ENCODE results near the gene RCSD1.

RCSD1 gene

DNA sequence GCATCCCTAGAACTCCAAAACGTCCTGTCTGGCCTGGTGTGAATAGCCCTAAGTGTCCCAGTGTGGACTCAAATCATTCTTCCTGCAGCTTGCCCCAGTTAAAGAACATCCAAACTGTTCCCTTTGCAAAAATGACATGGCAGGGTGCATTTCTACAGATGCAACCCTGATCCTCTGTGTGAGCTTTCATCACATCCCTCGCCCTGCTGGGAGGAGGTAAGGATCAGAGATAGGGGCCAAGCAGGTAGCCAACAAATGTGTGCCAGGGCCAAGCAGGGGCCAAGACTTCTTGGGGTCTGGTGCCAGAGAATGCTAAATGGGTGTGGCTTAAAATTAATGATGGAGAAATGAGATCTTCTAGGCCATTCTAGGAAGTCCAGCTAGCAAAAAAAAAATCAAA lies 64.7 kb downstream of the RCSD1 start:
- Mint-ChIP-seq H3K36me3 (ENCODE audit: insufficient read depth) (peaks cover 80% of the 10 kb centered on the region), H3K4me1 (peaks cover 13% of the 10 kb centered on the region), H3K9me3 (no peaks in the 10 kb centered on the region), H3K27ac (ENCODE audit: low read depth) (peak overlapping the region; percentile 59), H3K4me3 (no peak overlapping the region), H3K27me3 (no peaks in the 10 kb centered on the region)
- no peak for DNase-seq (ENCODE audit: low spot score in 2 of 2)
- no peak for ATAC-seq (replicated peaks; ENCODE audit: extremely low read depth, poor library complexity, severe bottlenecking)

DNA sequence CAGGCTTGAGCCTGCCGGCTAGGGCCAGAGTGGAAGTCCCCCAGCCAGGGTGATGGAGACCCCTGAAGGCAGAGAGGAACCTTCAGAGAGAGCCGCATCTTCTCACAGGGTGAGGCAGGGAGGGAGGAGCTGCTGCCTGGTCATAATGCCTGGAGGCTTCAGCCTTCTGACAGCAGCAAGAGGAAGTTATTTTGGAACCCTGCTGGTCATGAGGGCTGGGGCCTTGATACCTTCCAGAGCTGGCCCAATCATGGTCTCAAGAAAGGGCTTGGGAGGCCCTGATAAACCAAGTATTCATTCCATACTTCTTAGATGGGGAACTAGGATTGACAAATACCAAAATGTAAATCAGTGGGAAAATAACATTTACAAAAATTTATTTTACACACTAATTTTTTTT lies 65.1 kb downstream of the RCSD1 start:
- Mint-ChIP-seq H3K9me3 (no peaks in the 10 kb centered on the region), H3K27ac (ENCODE audit: low read depth) (peak overlapping the region; percentile 59), H3K4me1 (peaks cover 16% of the 10 kb centered on the region), H3K27me3 (no peaks in the 10 kb centered on the region), H3K36me3 (ENCODE audit: insufficient read depth) (peaks cover 78% of the 10 kb centered on the region), H3K4me3 (no peak overlapping the region)
- ATAC-seq (replicated peaks; ENCODE audit: extremely low read depth, poor library complexity, severe bottlenecking) = no peak
- DNase-seq (ENCODE audit: low spot score in 2 of 2) = no peak

DNA sequence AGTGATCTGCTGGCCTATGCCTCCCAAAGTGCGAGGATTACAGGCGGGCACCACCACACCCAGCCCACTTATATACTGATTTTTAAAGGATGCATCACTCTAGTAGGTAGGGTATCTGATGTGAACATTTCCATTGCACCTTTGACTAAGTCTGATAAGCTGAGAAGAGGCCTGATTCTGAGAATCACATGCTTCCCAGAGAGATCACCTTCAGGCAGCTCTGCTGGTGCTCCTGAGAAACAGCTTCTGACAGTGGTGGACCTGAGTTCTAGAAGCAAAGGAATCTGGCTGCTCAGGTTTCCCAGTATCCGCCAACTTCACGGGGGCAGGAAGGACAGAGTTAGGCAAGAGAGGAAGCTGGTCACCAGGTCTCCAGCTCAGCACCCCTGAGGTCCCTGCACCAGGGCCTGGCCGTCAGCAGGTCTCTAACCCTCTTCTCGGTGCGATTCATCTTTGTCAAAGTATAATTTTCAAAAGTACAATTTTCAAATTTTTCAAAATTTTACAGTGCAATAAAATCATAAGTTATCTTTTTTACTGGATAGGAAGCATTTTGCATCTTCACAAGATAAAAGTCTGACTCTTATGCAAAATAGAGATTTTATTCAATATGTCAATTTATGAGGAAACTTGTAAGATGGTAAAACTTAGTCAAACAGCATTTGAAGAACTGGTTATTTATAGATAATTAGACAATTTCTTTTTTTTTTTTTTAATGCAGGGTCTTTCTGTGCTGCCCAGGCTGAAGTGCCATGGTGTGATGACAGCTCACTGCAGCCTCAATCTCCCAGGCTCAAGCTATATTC lies 65.9 kb downstream of the RCSD1 start:
- Mint-ChIP-seq H3K36me3 (ENCODE audit: insufficient read depth) (peaks cover 76% of the 10 kb centered on the region), H3K4me3 (no peak overlapping the region), H3K4me1 (peaks cover 16% of the 10 kb centered on the region), H3K9me3 (no peaks in the 10 kb centered on the region), H3K27me3 (no peaks in the 10 kb centered on the region), H3K27ac (ENCODE audit: low read depth) (no peak overlapping the region)
- no peak for ATAC-seq (replicated peaks; ENCODE audit: extremely low read depth, poor library complexity, severe bottlenecking)
- DNase-seq (ENCODE audit: low spot score in 2 of 2) = no peak

DNA sequence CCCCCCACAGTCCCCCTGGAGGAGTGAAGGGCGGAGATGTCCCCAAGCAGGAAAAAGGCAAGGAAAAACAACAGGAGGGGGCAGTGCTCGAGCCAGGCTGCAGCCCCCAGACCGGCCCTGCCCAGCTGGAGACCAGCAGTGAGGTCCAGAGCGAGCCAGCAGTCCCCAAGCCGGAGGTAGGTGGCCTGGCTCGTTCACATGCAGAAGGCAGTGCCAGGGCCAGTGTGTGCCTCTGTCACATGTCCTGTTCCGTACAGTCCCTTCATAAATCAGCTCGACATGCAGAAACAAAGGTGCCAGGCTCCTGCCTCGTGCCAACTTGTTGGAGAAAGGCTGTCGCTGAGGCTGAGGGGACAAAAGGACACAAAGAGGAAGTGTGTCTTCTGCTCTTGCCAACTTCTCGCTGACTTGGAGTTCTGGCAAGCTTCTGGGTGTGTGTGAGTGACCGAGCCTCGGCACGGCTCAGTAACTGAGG lies 67.7 kb downstream of the RCSD1 start:
- peaks cover 70% of the 10 kb centered on the region for H3K36me3 Mint-ChIP-seq (ENCODE audit: insufficient read depth)
- H3K4me1 Mint-ChIP-seq = peaks cover 16% of the 10 kb centered on the region
- H3K27me3 Mint-ChIP-seq = no peaks in the 10 kb centered on the region
- H3K27ac Mint-ChIP-seq (ENCODE audit: low read depth) = peak overlapping the region; percentile 87
- DNase-seq (ENCODE audit: low spot score in 2 of 2) = no peak
- no peak for ATAC-seq (replicated peaks; ENCODE audit: extremely low read depth, poor library complexity, severe bottlenecking)
- no peaks in the 10 kb centered on the region for H3K9me3 Mint-ChIP-seq
- no peak overlapping the region for H3K4me3 Mint-ChIP-seq

DNA sequence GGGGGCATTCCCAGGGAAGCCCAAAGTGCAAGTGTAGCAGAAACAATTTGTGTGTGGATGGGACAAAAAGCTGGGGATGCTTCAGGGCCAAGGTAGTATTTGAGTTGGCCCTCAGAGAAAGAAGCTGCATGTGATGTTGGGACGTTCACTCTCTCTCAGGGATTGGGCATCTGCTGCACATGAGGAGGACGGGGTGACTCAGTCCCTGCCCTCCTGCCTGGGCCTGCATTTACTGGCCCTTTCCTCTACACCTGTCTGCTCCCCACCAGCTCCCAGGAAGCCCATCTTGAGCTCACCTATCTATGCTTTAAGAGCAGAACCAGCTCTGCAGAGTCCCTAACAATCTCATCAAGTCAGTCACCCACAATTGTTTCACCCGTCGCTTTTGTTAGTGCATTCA lies 68.3 kb downstream of the RCSD1 start:
- H3K9me3 Mint-ChIP-seq = no peaks in the 10 kb centered on the region
- H3K27ac Mint-ChIP-seq (ENCODE audit: low read depth) = peak overlapping the region; percentile 69
- H3K27me3 Mint-ChIP-seq = no peaks in the 10 kb centered on the region
- H3K36me3 Mint-ChIP-seq (ENCODE audit: insufficient read depth) = peaks cover 69% of the 10 kb centered on the region
- H3K4me1 Mint-ChIP-seq = peaks cover 22% of the 10 kb centered on the region
- no peak overlapping the region for H3K4me3 Mint-ChIP-seq
- DNase-seq (ENCODE audit: low spot score in 2 of 2) = no peak
- no peak for ATAC-seq (replicated peaks; ENCODE audit: extremely low read depth, poor library complexity, severe bottlenecking)

DNA sequence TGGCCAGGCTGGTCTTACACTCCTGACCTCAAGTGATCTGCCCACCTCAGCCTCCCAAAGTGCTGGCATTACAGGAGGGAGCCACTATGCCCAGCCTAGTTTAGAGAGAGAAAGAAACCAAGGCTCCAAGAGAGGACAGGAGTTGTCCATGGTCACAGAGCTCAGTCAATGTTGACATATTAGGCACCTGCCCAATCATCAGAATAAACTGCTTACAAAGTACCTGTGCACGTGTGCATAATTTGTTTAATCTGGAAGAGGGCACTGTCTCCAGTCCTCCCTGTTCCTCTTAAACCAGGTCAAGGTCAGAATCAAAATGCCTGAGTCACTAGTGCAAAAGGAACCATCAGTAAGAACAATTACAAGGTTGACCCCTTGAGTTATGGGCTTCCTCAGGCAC lies 71.5 kb downstream of the RCSD1 start:
- Mint-ChIP-seq H3K27ac (ENCODE audit: low read depth) (peak overlapping the region; percentile 82), H3K4me1 (peaks cover 28% of the 10 kb centered on the region), H3K27me3 (no peaks in the 10 kb centered on the region), H3K36me3 (ENCODE audit: insufficient read depth) (peaks cover 75% of the 10 kb centered on the region), H3K9me3 (no peaks in the 10 kb centered on the region), H3K4me3 (no peak overlapping the region)
- ATAC-seq (replicated peaks; ENCODE audit: extremely low read depth, poor library complexity, severe bottlenecking) (no peak), DNase-seq (ENCODE audit: low spot score in 2 of 2) (no peak)

DNA sequence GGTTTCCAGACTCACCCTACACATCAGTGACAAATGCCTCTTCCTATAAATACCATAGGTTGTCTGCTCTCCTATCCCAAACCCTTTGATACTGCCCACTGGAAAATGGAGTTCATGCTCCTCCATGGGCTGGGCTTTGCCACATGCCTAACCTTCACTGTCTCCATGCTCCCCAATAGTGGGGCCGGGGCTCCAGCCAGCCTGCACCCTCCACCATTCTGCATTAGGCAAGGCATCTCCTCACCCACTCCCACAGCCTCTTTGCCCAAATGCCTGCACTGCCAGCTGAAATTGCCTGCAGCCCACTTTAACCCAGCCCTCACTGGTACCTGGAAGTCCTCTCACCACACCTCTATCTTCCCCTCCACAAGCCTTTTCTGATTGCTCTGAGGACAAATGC lies 73.5 kb downstream of the RCSD1 start:
- H3K36me3 Mint-ChIP-seq (ENCODE audit: insufficient read depth) = peaks cover 63% of the 10 kb centered on the region
- H3K4me1 Mint-ChIP-seq = peaks cover 23% of the 10 kb centered on the region
- DNase-seq (ENCODE audit: low spot score in 2 of 2) = no peak
- H3K27me3 Mint-ChIP-seq = no peaks in the 10 kb centered on the region
- H3K27ac Mint-ChIP-seq (ENCODE audit: low read depth) = peak overlapping the region; percentile 79
- no peaks in the 10 kb centered on the region for H3K9me3 Mint-ChIP-seq
- no peak for ATAC-seq (replicated peaks; ENCODE audit: extremely low read depth, poor library complexity, severe bottlenecking)
- no peak overlapping the region for H3K4me3 Mint-ChIP-seq

DNA sequence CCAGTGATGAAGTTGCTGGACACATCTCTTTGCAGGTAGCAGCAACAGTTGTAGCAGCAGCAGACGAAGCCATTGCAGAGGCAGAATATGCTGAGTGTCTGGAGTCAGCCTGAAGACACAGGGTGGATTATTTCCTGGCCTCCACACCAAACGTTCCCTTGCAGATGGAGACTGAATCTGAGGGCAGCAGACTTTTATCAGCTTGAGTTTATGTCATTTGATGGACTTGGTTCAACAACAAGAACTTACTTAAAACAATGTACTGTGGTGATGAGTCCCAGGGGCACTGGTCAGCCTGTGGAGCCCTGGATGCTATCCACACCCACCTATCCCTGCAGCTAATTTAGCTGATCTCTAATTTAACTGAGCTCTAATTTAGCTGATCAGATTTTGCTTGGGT lies 74.7 kb downstream of the RCSD1 start:
- Mint-ChIP-seq H3K27ac (ENCODE audit: low read depth) (no peak overlapping the region), H3K36me3 (ENCODE audit: insufficient read depth) (peaks cover 53% of the 10 kb centered on the region), H3K9me3 (no peaks in the 10 kb centered on the region), H3K4me3 (no peak overlapping the region), H3K27me3 (no peaks in the 10 kb centered on the region), H3K4me1 (peaks cover 24% of the 10 kb centered on the region)
- DNase-seq (ENCODE audit: low spot score in 2 of 2) (no peak), ATAC-seq (replicated peaks; ENCODE audit: extremely low read depth, poor library complexity, severe bottlenecking) (no peak)

DNA sequence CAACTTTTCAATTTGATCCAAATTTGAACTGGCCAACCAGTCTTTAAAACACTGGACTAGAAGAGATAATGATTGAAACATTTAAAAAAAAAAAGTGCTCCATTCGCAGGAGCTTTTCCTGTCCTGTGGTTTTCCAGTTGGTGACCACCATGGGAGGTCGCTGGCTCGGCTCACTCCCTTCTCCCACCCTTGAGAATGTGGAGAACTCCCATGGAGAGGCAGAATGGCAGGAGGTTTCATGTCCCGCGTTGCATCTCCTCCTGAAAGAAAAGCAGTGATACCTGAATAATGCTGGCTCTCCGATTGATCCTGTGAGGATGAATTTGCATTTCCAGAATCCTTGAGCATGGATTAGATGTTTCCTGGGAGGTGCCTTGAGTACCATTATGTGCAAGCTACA lies 75.2 kb downstream of the RCSD1 start:
- H3K36me3 Mint-ChIP-seq (ENCODE audit: insufficient read depth) = peaks cover 51% of the 10 kb centered on the region
- no peaks in the 10 kb centered on the region for H3K9me3 Mint-ChIP-seq
- H3K4me3 Mint-ChIP-seq = no peak overlapping the region
- no peak for ATAC-seq (replicated peaks; ENCODE audit: extremely low read depth, poor library complexity, severe bottlenecking)
- peaks cover 22% of the 10 kb centered on the region for H3K4me1 Mint-ChIP-seq
- peak overlapping the region; percentile 63 for H3K27ac Mint-ChIP-seq (ENCODE audit: low read depth)
- no peaks in the 10 kb centered on the region for H3K27me3 Mint-ChIP-seq
- no peak for DNase-seq (ENCODE audit: low spot score in 2 of 2)

DNA sequence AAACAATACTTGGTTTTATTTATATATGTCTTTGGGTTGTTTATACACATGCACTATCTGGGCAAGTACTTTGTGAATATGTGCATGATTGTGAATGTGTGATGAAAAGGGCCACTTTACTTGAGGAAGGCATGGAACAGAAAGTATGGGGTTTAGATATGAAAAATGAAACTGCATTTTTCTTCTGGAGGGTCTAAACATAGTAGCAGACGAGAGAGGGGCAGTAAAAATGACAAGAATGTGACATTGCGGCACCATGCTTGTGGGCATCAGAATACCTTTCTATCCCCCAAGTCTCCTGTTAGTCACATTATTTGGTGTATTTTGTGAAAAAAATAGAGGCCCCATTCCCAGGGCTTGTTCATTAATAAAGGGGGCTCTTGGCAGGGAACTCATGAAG lies 76.3 kb downstream of the RCSD1 start:
- Mint-ChIP-seq H3K27ac (ENCODE audit: low read depth) (no peak overlapping the region), H3K4me1 (peaks cover 22% of the 10 kb centered on the region), H3K36me3 (ENCODE audit: insufficient read depth) (peaks cover 46% of the 10 kb centered on the region), H3K4me3 (no peak overlapping the region), H3K9me3 (no peaks in the 10 kb centered on the region), H3K27me3 (no peaks in the 10 kb centered on the region)
- no peak for DNase-seq (ENCODE audit: low spot score in 2 of 2)
- no peak for ATAC-seq (replicated peaks; ENCODE audit: extremely low read depth, poor library complexity, severe bottlenecking)

DNA sequence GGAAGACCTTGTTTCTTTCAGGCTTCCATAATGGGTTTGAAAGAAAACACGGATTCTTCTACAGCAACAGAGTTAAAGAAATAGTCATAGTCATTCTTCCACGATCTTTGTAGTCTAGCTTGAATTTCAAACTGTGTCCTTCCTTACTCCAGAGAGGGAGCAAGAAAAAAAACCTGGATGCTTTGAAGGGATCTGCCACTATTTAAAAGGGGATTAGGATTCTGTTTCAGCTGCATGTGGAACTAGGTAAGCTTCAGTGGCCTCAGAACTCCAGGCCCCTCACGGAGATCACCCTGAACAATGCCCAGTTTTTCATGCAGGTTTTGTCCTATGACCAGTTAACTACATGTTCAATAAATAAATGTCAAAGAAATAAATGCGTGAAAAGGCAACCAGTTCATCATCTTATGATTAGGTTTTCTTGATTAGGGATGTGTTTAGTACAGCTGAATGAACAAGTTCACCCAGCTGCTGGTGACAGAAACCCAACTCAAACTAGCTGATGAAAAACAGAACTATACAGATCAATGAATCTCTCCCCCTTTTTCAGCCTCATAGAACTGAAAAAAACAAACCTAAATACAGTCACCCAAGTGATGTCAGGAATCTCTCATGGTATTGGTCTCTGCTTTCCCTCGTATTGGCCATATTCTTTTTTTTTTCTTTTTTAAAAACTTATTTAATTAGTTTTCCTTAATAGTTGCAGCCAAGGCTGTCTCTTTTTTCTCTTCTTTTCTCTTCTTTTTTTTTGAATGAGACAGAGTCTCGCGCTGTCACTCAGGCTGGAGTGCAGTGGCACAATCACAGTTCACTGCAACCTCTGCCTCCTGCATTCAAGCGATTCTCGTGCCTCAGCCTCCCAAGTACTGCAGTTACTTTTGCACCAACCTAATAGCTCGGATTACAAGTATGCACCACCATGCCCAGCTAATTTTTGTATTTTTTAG lies 77.2 kb downstream of the RCSD1 start:
- H3K4me3 Mint-ChIP-seq = no peak overlapping the region
- H3K4me1 Mint-ChIP-seq = peaks cover 22% of the 10 kb centered on the region
- DNase-seq (ENCODE audit: low spot score in 2 of 2) (no peak), ATAC-seq (replicated peaks; ENCODE audit: extremely low read depth, poor library complexity, severe bottlenecking) (no peak)
- no peak overlapping the region for H3K27ac Mint-ChIP-seq (ENCODE audit: low read depth)
- H3K36me3 Mint-ChIP-seq (ENCODE audit: insufficient read depth) = peaks cover 40% of the 10 kb centered on the region
- no peaks in the 10 kb centered on the region for H3K27me3 Mint-ChIP-seq
- H3K9me3 Mint-ChIP-seq = no peaks in the 10 kb centered on the region

DNA sequence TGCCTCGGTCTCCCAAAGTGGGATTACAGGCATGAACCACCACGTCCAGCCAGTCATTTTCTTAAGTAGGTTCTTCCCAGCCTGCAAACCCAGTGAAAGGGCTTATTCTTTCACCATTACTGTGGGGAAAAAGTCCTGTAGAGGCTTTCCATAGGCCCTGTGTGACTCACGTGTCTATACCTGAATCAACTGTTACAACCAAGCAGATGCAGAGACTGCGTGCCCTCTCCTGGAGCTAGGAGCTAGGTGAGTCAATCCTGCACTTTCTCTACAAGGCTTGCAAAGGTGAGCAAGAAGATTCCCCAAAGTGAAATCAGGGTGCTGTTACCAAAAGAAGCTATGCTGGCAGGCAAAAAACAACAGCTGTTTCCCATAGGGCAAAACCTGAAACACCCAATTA lies 77.9 kb downstream of the RCSD1 start:
- Mint-ChIP-seq H3K27ac (ENCODE audit: low read depth) (no peak overlapping the region), H3K27me3 (no peaks in the 10 kb centered on the region), H3K4me1 (peaks cover 20% of the 10 kb centered on the region), H3K4me3 (no peak overlapping the region), H3K9me3 (no peaks in the 10 kb centered on the region), H3K36me3 (ENCODE audit: insufficient read depth) (peaks cover 37% of the 10 kb centered on the region)
- ATAC-seq (replicated peaks; ENCODE audit: extremely low read depth, poor library complexity, severe bottlenecking) (no peak), DNase-seq (ENCODE audit: low spot score in 2 of 2) (no peak)

Data from central memory CD8-positive, alpha-beta T cell (primary cell).